Upper lobe of left lung (tissue), 4 donors: Measurements from ENCODE around the gene ZNF625.

Source experiments
- EP300 ChIP-seq, 4 donors: sonication (generic); formaldehyde crosslinking; IDR thresholded peaks; one replicate each; pipeline ENCODE4 v1.5.1; 2017; ENCODE audit warnings: antibody characterized with exemption in 4 of 4, control low read depth in 2 of 4
- POLR2A ChIP-seq, 4 donors: fragments of 450-650 bp; IDR thresholded peaks; one replicate each; pipeline ENCODE4 v1.5.1; 2016 to 2017; ENCODE audit warnings: antibody characterized with exemption in 4 of 4, mild to moderate bottlenecking in 2 of 4
- TF ChIP-seq, protein P1 (sequence below), 6 experiments: fragments of 450-650 bp in 4 of 6; fragments of 200-600 bp in 2 of 6; sonication (generic) in 2 of 6; IDR thresholded peaks; one replicate each; pipeline ENCODE4 v1.5.1; 2016 to 2019; ENCODE audit warnings: antibody characterized with exemption in 6 of 6

DNA sequence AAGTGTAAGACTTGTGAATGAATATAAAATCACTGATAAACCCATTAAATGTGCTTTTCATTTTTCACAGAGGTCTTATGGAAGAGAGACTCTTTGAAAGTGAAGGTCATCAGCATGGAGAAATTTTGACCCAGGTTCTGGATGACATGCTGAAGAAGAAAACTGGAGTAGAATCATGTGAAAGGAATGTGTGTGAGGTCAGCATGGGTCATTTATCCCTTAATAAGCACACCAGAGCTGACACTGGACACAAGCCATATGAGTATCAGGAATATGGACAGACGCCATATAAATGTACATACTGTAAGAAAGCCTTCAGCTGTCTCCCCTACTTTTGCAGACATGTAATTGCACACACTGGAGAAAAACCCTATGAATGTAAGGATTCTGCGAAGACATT is 45.4 kb downstream of the ZNF625 start:
- TF ChIP-seq, protein P1, sequence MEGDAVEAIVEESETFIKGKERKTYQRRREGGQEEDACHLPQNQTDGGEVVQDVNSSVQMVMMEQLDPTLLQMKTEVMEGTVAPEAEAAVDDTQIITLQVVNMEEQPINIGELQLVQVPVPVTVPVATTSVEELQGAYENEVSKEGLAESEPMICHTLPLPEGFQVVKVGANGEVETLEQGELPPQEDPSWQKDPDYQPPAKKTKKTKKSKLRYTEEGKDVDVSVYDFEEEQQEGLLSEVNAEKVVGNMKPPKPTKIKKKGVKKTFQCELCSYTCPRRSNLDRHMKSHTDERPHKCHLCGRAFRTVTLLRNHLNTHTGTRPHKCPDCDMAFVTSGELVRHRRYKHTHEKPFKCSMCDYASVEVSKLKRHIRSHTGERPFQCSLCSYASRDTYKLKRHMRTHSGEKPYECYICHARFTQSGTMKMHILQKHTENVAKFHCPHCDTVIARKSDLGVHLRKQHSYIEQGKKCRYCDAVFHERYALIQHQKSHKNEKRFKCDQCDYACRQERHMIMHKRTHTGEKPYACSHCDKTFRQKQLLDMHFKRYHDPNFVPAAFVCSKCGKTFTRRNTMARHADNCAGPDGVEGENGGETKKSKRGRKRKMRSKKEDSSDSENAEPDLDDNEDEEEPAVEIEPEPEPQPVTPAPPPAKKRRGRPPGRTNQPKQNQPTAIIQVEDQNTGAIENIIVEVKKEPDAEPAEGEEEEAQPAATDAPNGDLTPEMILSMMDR (IDR thresholded peaks at IDR 0.05) = no peak
- TF ChIP-seq POLR2A (IDR thresholded peaks at IDR 0.05) = no peak
- TF ChIP-seq EP300 (IDR thresholded peaks at IDR 0.05) = no peak
